GM15510 (cell line): ENCODE measurements around the gene TOR2A.

Source experiments
- POLR2A ChIP-seq: IDR thresholded peaks from 3 replicates; pipeline ENCODE4 v1.6.1; 2011; ENCODE audit warnings: borderline replicate concordance; ENCODE audit not compliant: insufficient read length; ENCODE audit errors: extremely low read depth

TOR2A gene

DNA sequence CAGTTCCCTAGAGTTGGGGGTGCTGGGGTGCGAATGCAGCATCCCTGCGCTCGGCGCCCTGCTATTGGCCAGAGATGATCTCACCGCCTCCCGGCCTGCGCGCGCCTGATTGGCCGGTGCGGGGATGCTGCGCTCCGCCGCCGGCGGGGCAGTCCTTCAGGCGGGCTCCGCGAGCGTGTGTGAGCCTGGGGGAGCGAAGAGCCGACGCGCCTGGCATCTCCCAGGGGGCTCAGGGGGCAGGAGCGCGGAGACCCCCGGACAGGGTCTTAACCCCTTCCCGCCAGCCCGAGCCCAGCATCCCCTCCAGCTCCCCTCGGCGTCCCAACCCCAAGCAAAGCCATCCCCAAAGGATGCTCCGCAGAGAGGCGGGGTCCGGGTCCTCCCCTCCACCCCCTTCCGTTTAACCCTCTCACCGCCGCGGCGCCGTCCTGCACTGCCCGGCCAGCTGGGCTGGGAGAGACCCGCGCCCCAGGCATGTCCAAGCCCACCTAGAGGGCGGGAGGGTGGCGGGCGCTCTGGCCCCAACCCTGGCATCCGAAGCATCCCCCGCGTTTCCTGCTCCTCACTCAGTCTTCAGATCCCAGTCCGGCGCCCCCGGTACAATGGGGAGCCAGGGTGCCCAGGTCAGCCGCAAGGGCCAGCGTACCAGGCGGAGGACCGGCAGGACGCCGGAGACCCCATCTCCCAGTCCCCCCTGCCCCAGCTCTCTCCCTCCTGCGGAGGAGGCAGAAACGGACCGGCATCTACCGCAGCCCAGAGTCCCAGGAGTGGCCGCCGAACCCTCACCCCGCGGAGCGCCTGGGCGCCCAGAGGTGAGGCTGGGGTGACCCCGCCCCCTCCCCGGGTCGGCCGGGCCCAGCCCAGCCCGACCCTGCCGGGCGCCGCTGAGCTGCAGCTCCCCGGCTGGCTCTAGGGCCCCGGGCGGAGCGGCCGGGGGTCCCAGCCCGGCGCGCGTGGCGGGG, 19.3 kb upstream of the TOR2A start:
- no peak for TF ChIP-seq POLR2A

DNA sequence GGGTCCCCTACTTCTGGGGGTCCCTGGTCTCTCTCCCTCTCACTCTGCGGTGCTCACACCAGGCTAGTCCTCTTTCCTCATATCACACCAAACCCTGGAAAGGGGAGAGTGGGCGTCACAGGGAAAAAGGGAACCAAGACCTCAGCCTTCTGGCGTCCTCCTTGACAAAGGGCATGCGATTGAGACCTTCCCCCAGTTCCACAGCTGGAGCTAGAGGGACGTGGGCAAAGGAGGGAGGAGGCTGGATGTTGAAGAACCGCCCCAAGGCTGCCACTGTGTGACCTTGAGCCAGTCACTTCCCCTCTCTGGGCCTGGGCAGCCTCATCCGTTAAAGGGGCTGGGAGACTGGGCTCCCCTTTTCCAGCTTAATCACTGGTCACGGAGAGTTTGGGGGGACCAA, 18.5 kb upstream of the TOR2A start:
- no peak for TF ChIP-seq POLR2A

DNA sequence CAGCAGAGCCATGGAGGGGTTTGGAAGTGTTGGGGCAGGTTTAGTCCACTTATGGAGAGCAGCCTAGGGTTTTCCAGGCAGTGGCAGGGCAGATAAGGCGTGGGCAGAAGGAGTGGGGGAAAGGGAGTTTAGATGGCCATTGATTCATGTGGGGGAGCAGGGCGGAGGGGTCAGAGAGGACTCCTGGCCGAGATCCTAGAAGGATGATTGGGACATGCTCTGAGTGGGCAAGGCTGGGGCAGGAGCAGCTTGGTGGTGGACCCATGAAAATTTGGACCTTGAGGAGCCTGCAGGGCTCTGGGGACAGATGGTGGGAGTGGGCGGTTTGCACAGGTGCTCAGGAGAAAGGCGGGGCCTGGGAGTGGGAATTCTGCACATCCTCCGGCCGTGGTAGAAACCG, 18.1 kb upstream of the TOR2A start:
- TF ChIP-seq POLR2A: no peak

DNA sequence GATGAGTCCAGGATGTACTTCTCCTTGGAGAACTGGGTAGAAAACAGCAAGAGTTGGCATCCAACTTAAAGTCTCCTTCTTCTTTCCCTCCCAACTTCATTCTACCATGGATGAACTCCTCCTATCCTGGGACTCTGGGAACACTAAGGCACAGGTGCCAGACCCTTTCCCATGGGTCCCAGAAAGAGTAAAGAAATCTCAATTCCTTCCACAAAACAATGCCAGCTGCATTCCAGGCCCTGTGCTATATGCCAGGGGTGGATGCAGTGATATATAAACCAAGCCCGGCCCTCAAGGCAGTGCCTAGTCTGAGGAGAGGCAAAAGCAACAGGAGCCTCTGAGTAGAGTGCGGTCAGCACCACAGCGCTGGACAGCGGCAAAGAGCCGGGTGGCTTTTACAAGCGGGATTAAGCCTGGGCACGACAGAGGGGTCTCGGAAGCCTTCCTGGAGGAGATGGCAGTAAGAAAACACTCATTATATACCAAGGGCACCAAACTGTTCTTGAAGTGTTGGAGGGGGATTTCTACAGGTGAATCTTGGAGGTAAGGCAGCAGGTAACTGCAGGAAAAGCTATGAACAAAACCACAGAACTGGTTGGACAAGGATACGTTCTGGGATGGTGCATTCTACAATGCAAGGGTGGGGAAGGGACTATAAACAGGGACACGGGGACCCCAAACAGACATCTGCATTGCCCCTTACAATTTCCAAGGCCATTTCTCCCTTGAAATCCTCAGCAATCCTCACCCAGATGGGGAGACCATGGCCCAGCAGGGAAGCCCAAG, 16.4 kb upstream of the TOR2A start:
- TF ChIP-seq POLR2A: no peak

DNA sequence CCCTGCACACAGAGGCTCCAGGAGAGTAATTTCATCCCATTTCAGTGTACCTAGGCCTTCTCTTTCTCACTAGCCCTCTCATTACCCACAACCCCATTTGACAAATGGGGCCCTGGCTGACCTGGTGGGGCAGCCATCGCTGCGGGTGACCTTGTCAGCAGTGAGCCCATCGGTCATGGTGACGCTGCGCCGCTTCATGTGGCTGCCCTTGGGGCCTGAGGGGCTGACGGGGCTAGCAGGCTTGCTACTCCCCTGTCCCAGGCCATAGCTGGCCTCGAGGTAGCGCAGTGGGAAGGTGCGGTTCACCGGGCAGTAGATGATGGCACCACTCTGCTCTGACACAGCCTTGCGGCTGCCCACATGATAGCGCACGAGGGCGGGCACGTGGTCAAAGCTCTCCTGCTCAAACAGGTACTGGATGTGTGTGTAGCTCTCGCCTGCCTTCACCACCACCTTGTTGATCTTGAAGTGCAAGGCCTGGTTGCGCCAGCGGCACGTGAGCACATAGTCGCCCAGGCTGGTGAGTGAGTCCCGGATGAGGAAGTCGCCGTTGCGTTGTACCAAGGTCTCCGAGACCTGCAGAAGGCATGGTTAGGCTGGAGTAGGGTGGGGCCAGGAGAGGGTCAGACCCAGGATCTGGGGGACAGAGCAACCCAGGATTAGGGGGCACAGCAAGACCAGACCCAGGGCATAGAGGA, 14.1 kb upstream of the TOR2A start:
- no peak for TF ChIP-seq POLR2A

DNA sequence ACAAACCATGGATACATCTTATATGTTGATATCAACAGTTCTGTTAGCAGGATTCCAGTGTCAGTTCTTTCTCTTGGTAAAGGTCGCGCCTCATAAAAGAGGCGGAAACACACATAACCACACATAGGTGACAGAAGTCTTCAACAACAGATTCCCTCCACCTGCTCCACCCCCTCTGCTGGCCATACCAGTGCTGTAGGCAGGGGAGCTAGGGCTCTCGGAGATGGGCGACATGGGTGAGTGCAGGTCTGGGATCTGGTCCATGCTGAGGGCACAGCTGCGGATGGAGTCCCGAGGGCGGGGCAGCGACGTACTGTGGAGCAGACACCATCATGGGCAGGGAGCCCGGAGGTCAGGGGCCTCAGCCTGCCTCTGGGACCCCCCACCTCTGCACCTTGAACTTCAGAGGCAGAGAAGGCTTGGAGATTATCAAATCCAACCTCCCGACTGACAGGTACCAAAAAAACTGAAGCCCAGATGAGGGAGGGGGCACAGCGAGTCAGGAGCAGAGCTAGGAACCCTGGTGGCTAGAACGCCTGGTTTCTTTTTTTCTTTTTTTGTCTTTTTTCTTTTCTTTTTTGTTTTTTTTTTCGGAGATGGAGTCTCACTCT, 12.0 kb upstream of the TOR2A start:
- TF ChIP-seq POLR2A: no peak

DNA sequence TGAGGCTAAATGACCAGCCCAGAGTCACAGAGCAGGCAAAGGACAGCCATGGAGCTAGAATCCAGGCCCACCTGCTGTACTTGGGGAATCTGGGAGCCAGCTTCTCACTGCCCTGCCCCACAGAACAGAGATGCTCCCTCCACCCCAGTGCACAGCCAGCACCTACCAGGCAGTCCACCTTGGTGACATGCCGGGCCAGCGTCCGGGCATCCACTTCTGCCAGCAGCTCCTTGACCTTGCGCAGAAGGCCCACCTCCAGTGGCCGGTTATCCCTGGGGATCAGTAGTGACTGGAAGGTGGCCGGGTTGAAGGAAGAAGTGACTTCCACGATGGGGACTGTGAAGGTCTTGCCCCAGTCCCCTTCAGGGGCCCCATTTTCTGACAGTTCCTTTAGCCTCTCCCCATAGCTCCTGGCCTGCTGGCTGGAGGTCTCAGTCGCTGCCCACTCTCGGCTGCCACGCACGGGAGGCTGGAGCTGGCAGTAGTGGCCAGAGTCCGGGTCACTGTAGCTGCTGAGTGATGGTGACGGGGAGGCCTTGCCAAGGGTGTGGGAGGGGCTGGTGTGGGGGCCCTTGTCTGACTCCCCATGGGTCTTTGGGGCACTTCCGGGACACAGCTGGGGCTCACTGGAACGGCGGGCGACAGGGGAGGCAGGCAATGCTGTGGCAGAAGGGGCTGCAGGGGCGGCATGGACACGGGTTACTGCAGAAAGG, 9.5 kb upstream of the TOR2A start:
- TF ChIP-seq POLR2A: no peak

DNA sequence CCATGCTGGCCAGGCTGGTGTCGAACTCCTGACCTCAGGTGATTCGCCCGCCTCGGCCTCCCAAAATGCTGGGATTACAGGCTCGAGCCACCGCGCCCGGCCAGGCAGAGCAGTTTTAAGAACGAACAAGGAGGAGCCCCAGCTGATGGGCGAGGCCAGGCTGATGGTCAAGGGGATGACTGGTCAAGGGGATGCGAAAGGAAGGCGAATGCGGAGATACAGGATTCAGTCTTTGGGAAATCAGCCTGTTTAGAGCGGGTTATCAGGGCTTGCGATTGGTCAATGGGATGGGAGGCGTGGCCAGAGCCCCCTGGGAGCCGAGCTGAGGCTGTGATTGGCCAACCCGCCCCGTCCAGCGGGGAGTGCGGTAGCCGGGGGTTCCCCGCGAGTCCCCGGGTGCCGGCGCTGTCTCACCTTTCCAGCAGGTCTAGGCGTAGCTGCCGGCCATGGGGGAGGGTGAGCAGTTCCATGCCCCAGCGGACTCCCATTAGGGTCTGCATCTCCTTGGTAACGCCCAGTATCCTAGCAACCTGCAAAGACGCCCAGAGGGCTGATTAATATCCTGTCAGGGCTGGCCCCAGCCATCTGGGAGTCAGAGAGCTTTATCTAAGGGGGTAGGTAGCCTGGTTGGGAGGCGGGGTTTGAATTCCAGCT, 7.5 kb upstream of the TOR2A start:
- TF ChIP-seq POLR2A: no peak

DNA sequence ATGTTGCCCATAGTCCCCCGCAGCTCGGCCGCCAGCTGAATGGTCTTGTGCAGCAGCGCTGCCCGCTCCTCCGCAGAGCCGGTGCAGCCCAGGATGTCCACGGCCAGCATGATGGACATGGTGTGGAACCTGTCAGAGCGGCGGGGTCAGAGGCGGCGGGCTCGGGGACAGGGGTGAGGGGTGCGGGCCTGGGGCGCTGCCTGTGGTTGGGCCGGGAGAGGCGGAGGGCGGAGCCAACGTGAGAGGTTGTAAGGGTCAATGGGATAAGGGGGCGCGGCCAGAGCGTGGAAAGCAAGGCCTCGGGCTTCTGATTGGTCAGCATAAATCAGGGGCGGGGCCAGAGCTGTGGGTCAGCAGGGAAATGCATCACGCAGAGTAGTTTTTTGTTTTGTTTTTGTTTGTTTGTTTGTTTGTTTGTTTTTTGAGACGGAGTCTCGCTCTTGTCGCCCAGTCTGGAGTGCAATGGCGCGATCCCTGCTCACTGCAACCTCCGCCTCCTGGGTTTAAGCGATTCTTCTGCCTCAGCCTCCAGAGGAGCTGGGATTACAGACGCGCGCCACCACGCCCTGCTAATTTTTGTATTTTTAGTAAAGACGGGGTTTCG, 6.8 kb upstream of the TOR2A start:
- no peak for TF ChIP-seq POLR2A

DNA sequence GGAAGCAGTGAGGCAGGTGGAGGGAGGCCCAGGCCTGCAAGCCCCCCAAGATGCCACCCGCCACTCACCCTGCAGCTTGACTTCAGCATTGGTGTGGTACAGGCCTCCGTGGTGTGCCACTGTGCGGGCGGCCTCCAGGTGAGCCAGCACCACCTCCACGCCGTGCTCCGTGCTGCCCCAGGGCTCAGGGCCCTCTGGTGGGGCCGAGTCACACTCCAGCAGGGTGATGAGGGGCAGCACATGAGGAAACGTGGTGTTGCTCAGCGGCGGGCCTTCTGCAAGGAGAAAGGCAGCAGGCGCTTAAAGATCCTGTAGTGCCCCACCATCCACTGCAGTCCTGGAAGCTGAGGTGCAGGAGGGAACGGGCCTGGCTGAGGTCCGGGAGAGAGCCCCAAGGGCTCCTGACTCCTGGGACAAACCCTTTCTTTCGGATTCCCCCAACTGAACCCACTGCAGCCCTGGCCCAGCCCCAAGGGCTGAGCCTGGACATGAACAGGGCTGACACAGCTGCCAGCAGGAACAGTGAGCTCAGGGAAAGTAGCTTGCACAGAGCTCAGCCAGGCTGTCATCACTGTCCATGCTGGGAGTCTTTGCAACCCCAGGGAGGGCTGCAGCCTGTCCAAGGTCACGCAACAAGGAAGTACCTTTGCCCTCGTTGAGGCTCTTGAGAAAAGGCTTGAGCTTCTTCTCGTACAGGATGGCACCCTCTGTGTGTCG, 4.7 kb upstream of the TOR2A start:
- TF ChIP-seq POLR2A: no peak

DNA sequence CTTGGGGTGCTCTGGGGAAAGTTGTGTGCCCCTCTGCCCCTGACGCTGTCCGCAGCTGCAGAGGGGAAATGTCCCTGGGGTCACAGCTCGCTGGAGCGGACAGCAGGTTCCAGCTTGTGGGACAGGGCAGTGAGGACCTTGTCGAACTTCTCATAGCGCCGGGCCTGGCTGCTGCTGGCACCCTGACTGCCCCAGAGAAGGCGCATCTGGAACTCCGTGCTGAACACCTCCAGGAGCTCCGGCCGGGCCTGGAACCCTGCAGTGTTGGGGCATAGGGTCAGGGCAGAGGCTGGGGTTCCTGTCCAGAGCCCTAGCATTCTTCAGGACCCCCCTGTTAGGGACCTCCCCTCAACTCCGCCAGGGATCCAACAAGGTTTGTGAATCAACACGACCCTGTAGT, 3.6 kb upstream of the TOR2A start:
- no peak for TF ChIP-seq POLR2A

DNA sequence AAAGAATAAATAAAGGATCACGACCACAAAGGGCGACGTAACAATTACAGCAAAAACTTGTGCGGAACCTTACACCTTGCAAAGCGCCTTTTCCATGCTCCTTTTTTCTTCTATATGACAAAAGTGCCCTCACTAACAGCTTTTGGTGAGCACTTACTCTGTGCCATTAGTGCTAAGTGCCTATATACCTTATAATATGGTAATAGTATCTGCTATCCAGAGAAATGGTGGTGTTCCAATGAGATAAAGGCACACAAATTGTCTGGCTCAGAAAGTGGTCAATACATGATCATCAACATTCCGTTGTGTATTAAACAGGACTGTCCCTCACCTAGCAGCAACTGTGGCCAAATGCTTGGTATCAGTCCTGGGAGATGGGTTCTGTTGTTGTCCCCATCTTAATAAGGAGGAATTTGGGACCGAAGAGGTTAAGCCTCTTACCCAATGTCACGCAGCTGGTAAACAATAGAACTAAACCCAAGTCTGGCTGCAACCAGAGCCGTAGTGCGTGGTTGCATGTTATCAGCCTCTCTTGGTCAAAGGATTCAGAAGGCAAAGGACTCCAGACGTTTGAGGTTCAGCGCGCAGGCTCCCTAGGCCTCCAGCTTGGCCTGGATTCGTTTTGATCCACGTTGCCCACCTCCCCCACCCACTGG, 564 bp upstream of the TOR2A start:
- TF ChIP-seq POLR2A: no peak
